Heart left ventricle (tissue), 16 donors: ENCODE results near the gene TMEM38B. TPM values are rescaled to one million over a fixed set of nuclear protein-coding genes. Genes with fewer than 3 reads are reported as not detected.
A peak's percentile ranks its signal among the peaks of the same experiment; 100 is the strongest.
"Not testable (repeated sequence)": the region's sequence is repeated elsewhere in the genome, so short reads cannot be mapped to it uniquely, and the experiment has no call there.

Source experiments
- ATAC-seq, 4 donors: fragments of 200-7000 bp; cut with Tn5 transposase; one replicate each; pipeline ENCODE4 v1.9.1; 2020 to 2022; ENCODE audit warnings: moderate library complexity in 4 of 4, mild to moderate bottlenecking in 3 of 4, moderate number of reproducible peaks in 1 of 4
- DNase-seq, 5 donors: peaks; one replicate each; pipeline ENCODE4 v3.0.0-alpha.2; 2020
- H3K27ac ChIP-seq, 12 donors: fragments of 200-600 bp; sonication (generic) in 4 of 12; one replicate each; pipeline versions ENCODE4 v1.5.0 to v1.8.0; 2016 to 2022; ENCODE audit warnings: mild to moderate bottlenecking in 2 of 12
- H3K27me3 ChIP-seq, 9 donors: fragments of 200-600 bp; sonication (generic) in 2 of 9; one replicate each; pipeline versions ENCODE4 v1.5.1 to v1.8.0; 2016 to 2022; ENCODE audit warnings: mild to moderate bottlenecking in 3 of 9
- H3K36me3 ChIP-seq, 9 donors: fragments of 200-600 bp; sonication (generic) in 2 of 9; one replicate each; pipeline versions ENCODE4 v1.5.0 to v1.8.0; 2018 to 2022; ENCODE audit warnings: mild to moderate bottlenecking in 2 of 9
- H3K4me1 ChIP-seq, 12 donors: fragments of 200-600 bp; sonication (generic) in 4 of 12; one replicate each; pipeline versions ENCODE4 v1.5.0 to v1.8.0; 2016 to 2022; ENCODE audit warnings: mild to moderate bottlenecking in 3 of 12
- H3K4me3 ChIP-seq, 12 donors: fragments of 200-600 bp; sonication (generic) in 4 of 12; one replicate each; pipeline versions ENCODE4 v1.5.0 to v1.8.0; 2017 to 2022; ENCODE audit warnings: mild to moderate bottlenecking in 9 of 12, moderate library complexity in 4 of 12
- H3K9me3 ChIP-seq, 12 donors: fragments of 200-600 bp; sonication (generic) in 4 of 12; one replicate each; pipeline versions ENCODE4 v1.5.0 to v1.8.0; 2016 to 2022; ENCODE audit warnings: mild to moderate bottlenecking in 1 of 12
- POLR2A ChIP-seq, 2 donors: fragments of 450-650 bp; IDR thresholded peaks; one replicate each; pipeline ENCODE4 v1.6.1; 2017; ENCODE audit warnings: antibody characterized with exemption in 2 of 2, mild to moderate bottlenecking in 2 of 2, moderate library complexity in 2 of 2
- WGBS, 4 donors: extraction: QIAGEN DNeasy Blood & Tissue Kit in 2 of 4; methylation state at CpG; one replicate each; pipeline versions ENCODE4 v1.1.5 to v1.1.7; 2013 to 2018; 5-methylcytosine and 5-hydroxymethylcytosine counted together
- intact Hi-C, 10 donors: fragments of 100-400 bp; cut with DNase I; formaldehyde crosslinking; loops; one replicate each; pipeline versions ENCODE4 v1.11.1 to v1.14.2; 2022
- polyA plus RNA-seq, 2 donors: library from polyadenylated mRNA; stranded (reverse); fragments of 200-250 nt; gene quantifications; one replicate each; pipeline ENCODE4 v1.2.3, GENCODE V29; 2013
- total RNA-seq, 9 donors: library from RNA; depleted of rRNA in 2 of 9; stranded (reverse); fragments of >200 nt in 2 of 9; fragmentation: NEBNext Ultra II Directional in 3 of 9; extraction: Animal tissue kit (Norgen Biotek cat#: 25700) in 3 of 9; gene quantifications; one replicate each; pipeline versions ENCODE4 v1.1.0 to v1.2.4, GENCODE V29; 2016 to 2023
- TF ChIP-seq, protein P1 (sequence below), 12 donors: fragments of 200-600 bp; sonication (generic) in 4 of 12; IDR thresholded peaks; one replicate each; pipeline versions ENCODE4 v1.5.0 to v1.8.0; 2018 to 2022; ENCODE audit warnings: antibody characterized with exemption in 12 of 12, mild to moderate bottlenecking in 5 of 12
- donor health status: ischemic (EF 13 %, LVEDD 7.1; RV severe dilation, severe dysfunction).
- donor health status: healthy with polysubstance abuse.
- donor health status: DM: no; HTN: yes; CAD: no.
- donor health status: DM: no; HTN: no; CAD: no.
- donor health status: ischemic (EF 25% LVEDD 6.9; RV normal size, moderate dysfunction).
- donor health status: ischemic (EF 25% LVEDD 5.7; RV mildly dilated, moderate dysfunction).
- donor health status: healthy.
- donor health status: DM: yes; HTN: yes; CAD: no.
- donor health status: ischemic (EF 35%, LVEDD 5.7; RV mildly dilated, moderate dysfunction).
- donor health status: nonischemic (EF 11% LVEDD 7.7; RV severe dilation, severe dysfunction).
- donor health status: DM: yes; HTN: yes; CAD: no.
- donor health status: PGD.
- donor health status: ischemic (EF 29% LVEDD 5.4; RV normal size, mild dysfunction).
- donor health status: nonischemic (EF 23%, LVEDD 6.1; RV moderate dilation, normal function).

TMEM38B gene
- total and polyA plus RNA-seq, 11 donors: 17.2 to 66.9 (median 45.4) TPM

DNA sequence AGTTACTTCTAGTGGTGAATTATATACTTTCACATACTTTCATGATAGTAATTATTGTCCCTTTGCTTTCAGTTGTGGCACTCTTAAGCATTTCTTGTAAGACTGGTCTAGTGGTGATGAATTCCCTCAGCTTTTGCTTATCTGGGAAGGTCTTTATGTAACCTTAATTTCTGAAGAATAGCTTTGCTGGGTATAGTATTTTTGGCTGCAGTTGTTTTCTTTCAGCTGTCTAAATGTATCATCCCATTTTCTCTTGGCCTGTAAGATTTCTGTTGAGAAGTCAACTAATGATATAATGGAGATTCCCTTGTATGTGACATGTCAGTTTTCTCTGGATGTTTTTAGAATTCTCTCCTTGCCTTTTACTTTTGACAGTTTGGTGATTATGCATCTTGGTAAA is 41.0 kb downstream of the TMEM38B start:
- DNase-seq (no peak), ATAC-seq (no peak)
- Histone ChIP-seq H3K4me1 (no peaks in the 10 kb centered on the region), H3K36me3 (peaks cover 0 to 25% (median 0%) of the 10 kb centered on the region in 9 donors), H3K27ac (no peak overlapping the region), H3K27me3 (no peaks in the 10 kb centered on the region), H3K4me3 (no peak overlapping the region), H3K9me3 (peaks cover 0 to 53% (median 39%) of the 10 kb centered on the region in 12 donors)
- intact Hi-C loops: no loop called here
- TF ChIP-seq, protein P1, sequence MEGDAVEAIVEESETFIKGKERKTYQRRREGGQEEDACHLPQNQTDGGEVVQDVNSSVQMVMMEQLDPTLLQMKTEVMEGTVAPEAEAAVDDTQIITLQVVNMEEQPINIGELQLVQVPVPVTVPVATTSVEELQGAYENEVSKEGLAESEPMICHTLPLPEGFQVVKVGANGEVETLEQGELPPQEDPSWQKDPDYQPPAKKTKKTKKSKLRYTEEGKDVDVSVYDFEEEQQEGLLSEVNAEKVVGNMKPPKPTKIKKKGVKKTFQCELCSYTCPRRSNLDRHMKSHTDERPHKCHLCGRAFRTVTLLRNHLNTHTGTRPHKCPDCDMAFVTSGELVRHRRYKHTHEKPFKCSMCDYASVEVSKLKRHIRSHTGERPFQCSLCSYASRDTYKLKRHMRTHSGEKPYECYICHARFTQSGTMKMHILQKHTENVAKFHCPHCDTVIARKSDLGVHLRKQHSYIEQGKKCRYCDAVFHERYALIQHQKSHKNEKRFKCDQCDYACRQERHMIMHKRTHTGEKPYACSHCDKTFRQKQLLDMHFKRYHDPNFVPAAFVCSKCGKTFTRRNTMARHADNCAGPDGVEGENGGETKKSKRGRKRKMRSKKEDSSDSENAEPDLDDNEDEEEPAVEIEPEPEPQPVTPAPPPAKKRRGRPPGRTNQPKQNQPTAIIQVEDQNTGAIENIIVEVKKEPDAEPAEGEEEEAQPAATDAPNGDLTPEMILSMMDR (IDR thresholded peaks at IDR 0.05): no peak
- no peak for TF ChIP-seq POLR2A (IDR thresholded peaks at IDR 0.05)

DNA sequence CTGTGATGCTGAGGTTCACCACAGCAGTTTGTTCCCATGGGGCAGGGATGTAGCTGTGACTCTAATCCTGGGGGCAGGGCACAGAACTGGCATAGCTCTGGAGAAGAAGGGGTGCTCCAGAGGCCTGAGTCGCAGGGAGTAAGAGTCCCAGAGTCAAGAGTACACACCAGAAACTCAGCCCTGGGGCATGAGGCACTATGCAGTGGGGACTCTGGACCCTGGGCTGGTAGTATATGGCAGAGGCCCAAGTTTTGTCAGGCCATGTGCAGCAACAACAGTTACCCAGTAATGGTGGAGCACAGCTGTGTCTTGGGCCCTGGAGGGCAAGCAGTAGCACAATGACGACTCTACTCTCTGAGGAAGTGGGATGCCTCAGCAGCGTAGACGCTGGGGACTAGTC is 42.9 kb downstream of the TMEM38B start:
- DNase-seq (no peak), ATAC-seq (peak in 1 of 4 donors; percentile 33)
- H3K4me3 ChIP-seq: no peak overlapping the region
- no peak overlapping the region for H3K27ac ChIP-seq
- H3K9me3 ChIP-seq: peaks cover 0 to 50% (median 39%) of the 10 kb centered on the region in 12 donors
- TF ChIP-seq, protein P1 (IDR thresholded peaks at IDR 0.05): no peak
- TF ChIP-seq POLR2A (IDR thresholded peaks at IDR 0.05): no peak
- 93 to 98% (median 97%) methylated on average over 4 of the region's 4 CpGs for WGBS, 4 donors
- H3K4me1 ChIP-seq: no peaks in the 10 kb centered on the region
- intact Hi-C loops: no loop called here
- no peaks in the 10 kb centered on the region for H3K27me3 ChIP-seq
- H3K36me3 ChIP-seq: peaks cover 0 to 35% (median 0%) of the 10 kb centered on the region in 9 donors

DNA sequence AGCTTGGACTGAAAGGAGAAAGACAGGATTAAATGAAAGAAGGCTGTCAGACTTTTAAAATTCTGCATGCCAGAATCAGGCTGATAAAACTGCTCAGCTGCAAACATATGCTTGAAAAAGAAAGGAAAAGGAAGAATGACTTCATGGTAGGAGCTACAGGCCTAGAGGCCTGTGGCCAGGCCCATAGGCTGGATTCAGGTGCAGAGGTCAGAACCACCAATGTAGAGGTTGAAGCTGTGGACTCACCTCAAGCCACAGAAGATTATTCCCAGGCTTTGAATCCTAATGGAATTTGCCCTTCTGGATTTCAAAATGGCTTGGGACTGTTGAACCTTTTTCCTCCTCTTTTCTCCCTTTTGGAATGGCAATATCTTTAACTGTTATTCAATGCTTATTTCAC is 47.7 kb downstream of the TMEM38B start:
- DNase-seq (no peak), ATAC-seq (no peak)
- TF ChIP-seq, protein P1 (IDR thresholded peaks at IDR 0.05): no peak
- H3K27ac ChIP-seq: no peak overlapping the region
- intact Hi-C loops: no loop called here
- peaks cover 0 to 6% (median 0%) of the 10 kb centered on the region in 12 donors for H3K9me3 ChIP-seq
- H3K36me3 ChIP-seq: peaks cover 0 to 21% (median 0%) of the 10 kb centered on the region in 9 donors
- no peaks in the 10 kb centered on the region for H3K4me1 ChIP-seq
- no peak overlapping the region for H3K4me3 ChIP-seq
- no peaks in the 10 kb centered on the region for H3K27me3 ChIP-seq

DNA sequence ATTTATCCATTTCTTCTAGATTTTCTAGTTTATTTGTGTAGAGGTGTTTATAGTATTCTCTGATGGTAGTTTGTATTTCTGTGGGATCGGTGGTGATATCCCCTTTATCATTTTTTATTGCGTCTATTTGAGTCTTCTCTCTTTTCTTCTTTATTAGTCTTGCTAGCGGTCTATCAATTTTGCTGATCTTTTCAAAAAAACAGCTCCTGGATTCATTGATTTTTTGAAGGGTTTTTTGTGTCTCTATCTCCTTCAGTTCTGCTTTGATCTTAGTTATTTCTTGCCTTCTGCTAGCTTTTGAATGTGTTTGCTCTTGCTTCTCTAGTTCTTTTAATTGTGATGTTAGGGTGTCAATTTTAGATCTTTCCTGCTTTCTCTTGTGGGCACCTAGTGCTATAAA is 53.0 kb downstream of the TMEM38B start:
- H3K27me3 ChIP-seq, intact Hi-C loops, H3K9me3 ChIP-seq, H3K4me1 ChIP-seq, ATAC-seq, H3K4me3 ChIP-seq, H3K27ac ChIP-seq, DNase-seq: not testable (repeated sequence)
- H3K36me3 ChIP-seq: peaks cover 0 to 27% (median 11%) of the 10 kb centered on the region in 9 donors
- WGBS, 4 donors: 92 to 100% (median 97%) methylated on average over 2 to 3 of the region's 3 CpGs

DNA sequence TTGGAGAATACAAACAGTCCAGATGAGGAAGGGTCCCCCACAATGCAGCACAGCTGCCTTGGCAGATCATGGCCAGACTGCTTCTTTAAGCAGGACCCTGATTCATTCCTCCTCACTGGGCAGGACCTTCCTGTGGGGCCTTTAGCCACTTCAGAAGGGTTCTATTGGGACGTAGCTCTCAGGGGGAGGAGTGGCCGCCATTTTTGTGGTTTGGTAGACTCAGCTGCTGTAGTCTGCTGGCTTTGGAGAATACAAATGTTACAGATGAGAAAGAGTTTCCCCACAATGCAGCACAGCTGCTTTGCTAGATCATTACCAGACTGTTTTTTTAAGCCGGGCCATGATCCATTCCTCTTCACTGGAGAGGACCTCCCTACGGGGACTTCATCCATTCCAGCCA is 57.4 kb downstream of the TMEM38B start:
- 98 to 100% (median 99%) methylated on average over 4 of the region's 4 CpGs for WGBS, 4 donors

More for the DNA sequence above, 57.4 kb downstream of the TMEM38B start:
- no peak for ATAC-seq
- DNase-seq: no peak
- peaks cover 0 to 35% (median 14%) of the 10 kb centered on the region in 9 donors for H3K36me3 ChIP-seq
- H3K27me3 ChIP-seq: no peaks in the 10 kb centered on the region
- H3K4me3 ChIP-seq: no peak overlapping the region
- H3K27ac ChIP-seq: no peak overlapping the region
- peaks cover 0 to 28% (median 14%) of the 10 kb centered on the region in 12 donors for H3K9me3 ChIP-seq
- intact Hi-C loops: no loop called here
- H3K4me1 ChIP-seq: no peaks in the 10 kb centered on the region
- no peak for TF ChIP-seq POLR2A (IDR thresholded peaks at IDR 0.05)
- TF ChIP-seq, protein P1 (IDR thresholded peaks at IDR 0.05): no peak
